GM12878 (cell line): ENCODE data around the gene MAST2. TPM values are rescaled to one million over a fixed set of nuclear protein-coding genes. Genes with fewer than 3 reads are reported as not detected.

ENCODE experiments used
- ATAC-seq: fragments of 200-7000 bp; cut with Tn5 transposase; 3 replicates; pipeline ENCODE4 v1.9.1; 2020; ENCODE audit warnings: mild to moderate bottlenecking, moderate library complexity
- BruUV-seq: library from RNA; stranded (reverse); fragments of 400-500 nt; replicated peaks from 2 replicates; lab custom pipeline; 2021; lab: Mats Ljungman, UMichigan
- CTCF ChIA-PET: fragments of 300-600 bp; sonication (Branson Sonifier 250); formaldehyde crosslinking; extraction: SDS; loops from one replicate; lab custom pipeline; 2021; ENCODE audit warnings: inconsistent platforms; lab: Yijun Ruan, JAX
- POLR2A ChIA-PET: fragments of 350-600 bp; formaldehyde crosslinking; extraction: SDS; loops from one replicate; lab custom pipeline; 2021; ENCODE audit warnings: inconsistent platforms; lab: Charles Lee
- RAD21 ChIA-PET: fragments of 300-600 bp; sonication (Branson Sonifier 250); formaldehyde crosslinking; loops from one replicate; lab custom pipeline; 2023; ENCODE audit warnings: antibody characterized with exemption; ENCODE audit not compliant: unreplicated experiment; lab: Charles Lee
- SMC1A ChIA-PET: fragments of 300-600 bp; sonication (Branson Sonifier 250); formaldehyde crosslinking; loops from one replicate; lab custom pipeline; 2023; ENCODE audit not compliant: unreplicated experiment, uncharacterized antibody; lab: Charles Lee
- DNase-seq: peaks from one replicate; pipeline ENCODE4 v3.0.0-alpha.2; 2011; ENCODE audit warnings: low read depth, low spot score
- FAIRE-seq: peaks from 3 replicates; lab custom pipeline; 2011; peaks lifted over from hg19 to GRCh38; lab: Jason Lieb, UNC
- H2AFZ ChIP-seq: 2 replicates; pipeline ENCODE4 v1.6.0; 2011; ENCODE audit warnings: low read depth, low read length, control low read depth; ENCODE audit not compliant: control insufficient read depth
- H3K27ac ChIP-seq: 2 replicates; pipeline ENCODE4 v1.5.1; 2011; ENCODE audit warnings: control low read depth; ENCODE audit not compliant: control insufficient read depth, insufficient read depth
- H3K27me3 ChIP-seq, 2 experiments: replicated peaks in 1 of 2; 2 replicates each; pipeline versions ENCODE4 v1.6.0 to v1.6.1; 2011; ENCODE audit warnings: low read length in 1 of 2; ENCODE audit not compliant: control insufficient read depth in 2 of 2, insufficient read depth in 2 of 2
- H3K36me3 ChIP-seq, 2 experiments: 2 replicates each; pipeline ENCODE4 v1.5.1; 2011; ENCODE audit warnings: low read length in 1 of 2; ENCODE audit not compliant: control insufficient read depth in 2 of 2, insufficient read depth in 2 of 2
- H3K4me1 ChIP-seq: 2 replicates; pipeline ENCODE4 v1.6.1; 2011; ENCODE audit warnings: mild to moderate bottlenecking, low read length, moderate library complexity, mixed read lengths; ENCODE audit not compliant: control insufficient read depth, insufficient read depth
- H3K4me2 ChIP-seq: 2 replicates; pipeline ENCODE4 v1.6.0; 2011; ENCODE audit warnings: control low read depth; ENCODE audit not compliant: control insufficient read depth, insufficient read depth
- H3K4me3 ChIP-seq: fragments of 200-600 bp; sonication (generic); 2 replicates; pipeline ENCODE4 v1.5.1; 2016
- H3K79me2 ChIP-seq: 2 replicates; pipeline ENCODE4 v1.6.0; 2011; ENCODE audit warnings: low read length; ENCODE audit not compliant: control insufficient read depth, insufficient read depth
- H3K9ac ChIP-seq: 2 replicates; pipeline ENCODE4 v1.8.0; 2011; ENCODE audit warnings: low read length, control low read depth, mixed read lengths; ENCODE audit not compliant: control insufficient read depth, insufficient read depth
- H3K9me3 ChIP-seq: replicated peaks from 3 replicates; pipeline ENCODE4 v1.5.1; 2011; ENCODE audit warnings: mild to moderate bottlenecking, low read length; ENCODE audit not compliant: control insufficient read depth, insufficient read depth
- H4K20me1 ChIP-seq: 2 replicates; pipeline ENCODE4 v1.6.0; 2011; ENCODE audit not compliant: control insufficient read depth, insufficient read depth
- ATF7 ChIP-seq: fragments of 450-650 bp; IDR thresholded peaks from 2 replicates; pipeline ENCODE4 v1.6.1; 2016; ENCODE audit warnings: low read depth, mild to moderate bottlenecking
- CEBPB ChIP-seq, 2 experiments: fragments of 150-350 bp in 1 of 2; IDR thresholded peaks; 2 replicates each; pipeline ENCODE4 v1.6.1; 2012 to 2014; ENCODE audit warnings: low read depth in 2 of 2, low read length in 2 of 2, borderline replicate concordance in 1 of 2, inconsistent platforms in 1 of 2
- JUNB ChIP-seq: IDR thresholded peaks from 2 replicates; pipeline ENCODE4 v1.6.1; 2016; ENCODE audit warnings: antibody characterized with exemption, mild to moderate bottlenecking
- POLR2AphosphoS5 ChIP-seq: IDR thresholded peaks from 2 replicates; pipeline ENCODE4 v1.6.1; 2011; ENCODE audit warnings: mild to moderate bottlenecking, low read length, inconsistent platforms
- TBL1XR1 ChIP-seq: IDR thresholded peaks from 2 replicates; pipeline ENCODE4 v1.6.1; 2012; ENCODE audit warnings: low read depth, low read length, improper control_type of control experiment
- in situ Hi-C: fragments of 300-500 bp; cut with MboI; formaldehyde crosslinking; loops from 9 replicates; pipeline ENCODE4 v1.14.3; 2018; ENCODE audit warnings: mixed read lengths
- intact Hi-C: fragments of 100-400 bp; cut with micrococcal nuclease; formaldehyde crosslinking; loops from one replicate; pipeline ENCODE4 v1.14.2; 2022; ENCODE audit not compliant: unreplicated experiment
- polyA plus RNA-seq, 11 experiments: library from polyadenylated mRNA; depleted of rRNA in 4 of 11; unstranded in 6 of 11; stranded (reverse) in 5 of 11; fragments of >200 nt; fragmentation: Nextera tagmentation in 4 of 11; fragmentation: Illumina TruSeq in 1 of 11; extraction: Ambion mirVana in 4 of 11; extraction: Trizol in 1 of 11; gene quantifications; 1 replicate in 1 of 11; 2 replicates in 10 of 11; pipeline versions ENCODE4 v1.2.1 to v1.2.3, GENCODE V29; 2011 to 2016; ENCODE audit warnings: inconsistent platforms in 2 of 11, missing spikeins in 2 of 11, low read depth in 1 of 11
- total RNA-seq, 4 experiments: library from RNA; depleted of rRNA in 3 of 4; stranded (reverse); fragments of >200 nt in 3 of 4; fragmentation: Illumina TruSeq in 1 of 4; extraction: Trizol in 1 of 4; gene quantifications; 2 replicates each; pipeline versions ENCODE4 v1.2.1 to v1.2.3, GENCODE V29; 2013 to 2021
- TF ChIP-seq, protein P1 (sequence below): fragments of 450-650 bp; formaldehyde crosslinking; IDR thresholded peaks from 2 replicates; pipeline ENCODE4 v1.4.0; 2020; ENCODE audit warnings: mild to moderate bottlenecking, moderate library complexity
- TF ChIP-seq, protein P2 (sequence below): fragments of 450-650 bp; IDR thresholded peaks from 2 replicates; pipeline ENCODE4 v1.6.1; 2017; ENCODE audit warnings: mild to moderate bottlenecking, moderate library complexity
- TF ChIP-seq, protein P3 (sequence below): fragments of 450-650 bp; IDR thresholded peaks from 2 replicates; pipeline ENCODE4 v1.6.1; 2018; ENCODE audit warnings: borderline replicate concordance, mild to moderate bottlenecking; ENCODE audit not compliant: partially characterized antibody

Gene MAST2
- total and polyA plus RNA-seq, 10 of the 15 experiments (the other 5 are each of a cell fraction or from before 2014, with no cell fraction given), result 1.0 to 28.7 (median 13.8) TPM

DNA sequence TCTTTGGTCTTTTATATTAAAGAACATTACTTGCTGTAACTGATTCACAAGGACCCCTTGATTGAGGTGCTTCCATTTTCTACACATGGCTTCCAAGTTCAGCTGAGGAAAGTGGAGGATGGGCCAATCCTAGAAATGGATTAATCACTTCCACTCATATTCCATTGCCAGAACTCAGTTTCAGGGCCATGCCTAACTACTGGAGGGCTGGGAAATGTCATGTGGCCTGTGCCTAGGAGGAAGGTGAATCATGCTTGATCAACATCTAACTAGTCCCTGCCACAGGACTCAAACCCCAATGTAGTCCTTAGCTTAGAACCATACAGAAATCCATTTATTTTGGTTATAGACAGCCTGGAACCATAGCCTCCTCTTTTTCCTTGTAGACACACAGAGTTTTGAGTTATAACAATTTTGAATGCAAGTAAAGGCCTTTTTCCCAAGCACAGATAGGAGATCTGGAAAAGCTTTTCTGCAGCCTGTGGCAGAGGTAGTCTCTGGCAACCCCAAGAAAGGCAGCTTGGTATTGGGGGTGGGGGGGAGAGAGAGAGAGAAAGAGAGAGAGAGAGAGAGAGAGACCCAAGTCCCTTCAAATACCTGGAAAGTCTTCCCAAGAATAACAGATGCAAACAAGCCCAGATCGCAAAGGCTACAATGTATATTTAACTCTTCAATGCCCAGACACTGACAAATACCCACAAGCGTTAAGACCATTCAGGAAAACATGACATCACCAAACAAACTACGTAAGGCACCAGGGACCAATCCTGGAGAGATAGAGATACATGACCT lies 12.5 kb downstream of the MAST2 start (continued):
- TF ChIP-seq, protein P1, sequence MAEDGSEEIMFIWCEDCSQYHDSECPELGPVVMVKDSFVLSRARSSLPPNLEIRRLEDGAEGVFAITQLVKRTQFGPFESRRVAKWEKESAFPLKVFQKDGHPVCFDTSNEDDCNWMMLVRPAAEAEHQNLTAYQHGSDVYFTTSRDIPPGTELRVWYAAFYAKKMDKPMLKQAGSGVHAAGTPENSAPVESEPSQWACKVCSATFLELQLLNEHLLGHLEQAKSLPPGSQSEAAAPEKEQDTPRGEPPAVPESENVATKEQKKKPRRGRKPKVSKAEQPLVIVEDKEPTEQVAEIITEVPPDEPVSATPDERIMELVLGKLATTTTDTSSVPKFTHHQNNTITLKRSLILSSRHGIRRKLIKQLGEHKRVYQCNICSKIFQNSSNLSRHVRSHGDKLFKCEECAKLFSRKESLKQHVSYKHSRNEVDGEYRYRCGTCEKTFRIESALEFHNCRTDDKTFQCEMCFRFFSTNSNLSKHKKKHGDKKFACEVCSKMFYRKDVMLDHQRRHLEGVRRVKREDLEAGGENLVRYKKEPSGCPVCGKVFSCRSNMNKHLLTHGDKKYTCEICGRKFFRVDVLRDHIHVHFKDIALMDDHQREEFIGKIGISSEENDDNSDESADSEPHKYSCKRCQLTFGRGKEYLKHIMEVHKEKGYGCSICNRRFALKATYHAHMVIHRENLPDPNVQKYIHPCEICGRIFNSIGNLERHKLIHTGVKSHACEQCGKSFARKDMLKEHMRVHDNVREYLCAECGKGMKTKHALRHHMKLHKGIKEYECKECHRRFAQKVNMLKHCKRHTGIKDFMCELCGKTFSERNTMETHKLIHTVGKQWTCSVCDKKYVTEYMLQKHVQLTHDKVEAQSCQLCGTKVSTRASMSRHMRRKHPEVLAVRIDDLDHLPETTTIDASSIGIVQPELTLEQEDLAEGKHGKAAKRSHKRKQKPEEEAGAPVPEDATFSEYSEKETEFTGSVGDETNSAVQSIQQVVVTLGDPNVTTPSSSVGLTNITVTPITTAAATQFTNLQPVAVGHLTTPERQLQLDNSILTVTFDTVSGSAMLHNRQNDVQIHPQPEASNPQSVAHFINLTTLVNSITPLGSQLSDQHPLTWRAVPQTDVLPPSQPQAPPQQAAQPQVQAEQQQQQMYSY (CRISPR knock-in tag), result no peak
- no peak for TF ChIP-seq JUNB

DNA sequence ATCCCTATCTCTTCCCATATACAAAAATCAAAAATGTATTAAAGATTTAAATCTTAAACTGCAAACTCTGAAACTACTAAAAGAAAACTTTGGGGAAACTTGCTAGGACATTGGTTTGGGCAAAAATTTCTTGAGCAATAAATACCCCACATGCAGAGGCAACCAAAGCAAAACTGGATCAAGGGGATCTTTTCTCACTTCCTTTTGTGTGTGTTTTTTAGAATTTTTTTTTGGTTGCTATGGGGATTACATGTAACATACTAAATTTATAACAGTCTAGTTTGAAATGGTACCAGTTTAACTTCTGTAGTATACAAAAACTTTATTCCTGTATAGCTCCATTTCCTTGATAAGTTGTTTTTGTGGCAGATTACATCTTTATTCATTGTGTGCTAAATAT lies 16.8 kb downstream of the MAST2 start:
- no peak for DNase-seq
- Histone ChIP-seq H3K79me2 (peaks cover 10% of the 10 kb centered on the region), H3K9ac (no peak overlapping the region), H4K20me1 (no peaks in the 10 kb centered on the region), H3K4me1 (peaks cover 7% of the 10 kb centered on the region; the same call in 1 of the 2 replicates), H2AFZ (no peak overlapping the region), H3K36me3 (no peaks in the 10 kb centered on the region; a peak in 2 of 4 replicates), H3K27me3 (no peaks in the 10 kb centered on the region), H3K4me2 (no peak overlapping the region), H3K27ac (no peak overlapping the region), H3K4me3 (peak overlapping the region; percentile 10; the same call in 1 of the 2 replicates), H3K9me3 (no peaks in the 10 kb centered on the region; the same call in 1 of the 3 replicates)
- BruUV-seq, result no TSS peak
- ChIA-PET RAD21 (interaction anchor here (0.8 to 1.0 kb wide), 2 partner anchors 10 to 14 kb away, joined by 3 read pairs; no protein-coding TSS in a partner anchor), SMC1A (no interaction called here), CTCF (interaction anchor here (1.1 kb wide), 1 partner anchor 164 kb away, joined by 3 read pairs; no protein-coding TSS in a partner anchor), POLR2A (interaction anchor here (0.5 kb wide), 1 partner anchor 290 kb away, joined by 4 read pairs; no protein-coding TSS in a partner anchor)
- in situ Hi-C loops, result no loop called here
- FAIRE-seq, result peak; percentile 49
- peak; percentile 71 for ATAC-seq
- intact Hi-C loops, result no loop called here
- TF ChIP-seq, protein P2, sequence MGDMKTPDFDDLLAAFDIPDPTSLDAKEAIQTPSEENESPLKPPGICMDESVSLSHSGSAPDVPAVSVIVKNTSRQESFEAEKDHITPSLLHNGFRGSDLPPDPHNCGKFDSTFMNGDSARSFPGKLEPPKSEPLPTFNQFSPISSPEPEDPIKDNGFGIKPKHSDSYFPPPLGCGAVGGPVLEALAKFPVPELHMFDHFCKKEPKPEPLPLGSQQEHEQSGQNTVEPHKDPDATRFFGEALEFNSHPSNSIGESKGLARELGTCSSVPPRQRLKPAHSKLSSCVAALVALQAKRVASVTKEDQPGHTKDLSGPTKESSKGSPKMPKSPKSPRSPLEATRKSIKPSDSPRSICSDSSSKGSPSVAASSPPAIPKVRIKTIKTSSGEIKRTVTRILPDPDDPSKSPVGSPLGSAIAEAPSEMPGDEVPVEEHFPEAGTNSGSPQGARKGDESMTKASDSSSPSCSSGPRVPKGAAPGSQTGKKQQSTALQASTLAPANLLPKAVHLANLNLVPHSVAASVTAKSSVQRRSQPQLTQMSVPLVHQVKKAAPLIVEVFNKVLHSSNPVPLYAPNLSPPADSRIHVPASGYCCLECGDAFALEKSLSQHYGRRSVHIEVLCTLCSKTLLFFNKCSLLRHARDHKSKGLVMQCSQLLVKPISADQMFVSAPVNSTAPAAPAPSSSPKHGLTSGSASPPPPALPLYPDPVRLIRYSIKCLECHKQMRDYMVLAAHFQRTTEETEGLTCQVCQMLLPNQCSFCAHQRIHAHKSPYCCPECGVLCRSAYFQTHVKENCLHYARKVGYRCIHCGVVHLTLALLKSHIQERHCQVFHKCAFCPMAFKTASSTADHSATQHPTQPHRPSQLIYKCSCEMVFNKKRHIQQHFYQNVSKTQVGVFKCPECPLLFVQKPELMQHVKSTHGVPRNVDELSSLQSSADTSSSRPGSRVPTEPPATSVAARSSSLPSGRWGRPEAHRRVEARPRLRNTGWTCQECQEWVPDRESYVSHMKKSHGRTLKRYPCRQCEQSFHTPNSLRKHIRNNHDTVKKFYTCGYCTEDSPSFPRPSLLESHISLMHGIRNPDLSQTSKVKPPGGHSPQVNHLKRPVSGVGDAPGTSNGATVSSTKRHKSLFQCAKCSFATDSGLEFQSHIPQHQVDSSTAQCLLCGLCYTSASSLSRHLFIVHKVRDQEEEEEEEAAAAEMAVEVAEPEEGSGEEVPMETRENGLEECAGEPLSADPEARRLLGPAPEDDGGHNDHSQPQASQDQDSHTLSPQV, result no peak
- TF ChIP-seq ATF7, result no peak
- TF ChIP-seq, protein P3, sequence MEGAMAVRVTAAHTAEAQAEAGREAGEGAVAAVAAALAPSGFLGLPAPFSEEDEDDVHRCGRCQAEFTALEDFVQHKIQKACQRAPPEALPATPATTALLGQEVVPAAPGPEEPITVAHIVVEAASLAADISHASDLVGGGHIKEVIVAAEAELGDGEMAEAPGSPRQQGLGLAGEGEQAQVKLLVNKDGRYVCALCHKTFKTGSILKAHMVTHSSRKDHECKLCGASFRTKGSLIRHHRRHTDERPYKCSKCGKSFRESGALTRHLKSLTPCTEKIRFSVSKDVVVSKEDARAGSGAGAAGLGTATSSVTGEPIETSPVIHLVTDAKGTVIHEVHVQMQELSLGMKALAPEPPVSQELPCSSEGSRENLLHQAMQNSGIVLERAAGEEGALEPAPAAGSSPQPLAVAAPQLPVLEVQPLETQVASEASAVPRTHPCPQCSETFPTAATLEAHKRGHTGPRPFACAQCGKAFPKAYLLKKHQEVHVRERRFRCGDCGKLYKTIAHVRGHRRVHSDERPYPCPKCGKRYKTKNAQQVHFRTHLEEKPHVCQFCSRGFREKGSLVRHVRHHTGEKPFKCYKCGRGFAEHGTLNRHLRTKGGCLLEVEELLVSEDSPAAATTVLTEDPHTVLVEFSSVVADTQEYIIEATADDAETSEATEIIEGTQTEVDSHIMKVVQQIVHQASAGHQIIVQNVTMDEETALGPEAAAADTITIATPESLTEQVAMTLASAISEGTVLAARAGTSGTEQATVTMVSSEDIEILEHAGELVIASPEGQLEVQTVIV, result no peak
- no peak for TF ChIP-seq TBL1XR1
- TF ChIP-seq CEBPB (IDR thresholded peaks at IDR 0.05; ENCODE audit: borderline replicate concordance in 1 of 2, low read depth in 2 of 2, low read length in 2 of 2), result no peak
- TF ChIP-seq POLR2AphosphoS5, result no peak
